ENCODE results near the gene ELP1.
"Not testable (repeated sequence)": the region's sequence is repeated elsewhere in the genome, so short reads cannot be mapped to it uniquely, and the experiment has no call there.

The ELP1 gene

DNA sequence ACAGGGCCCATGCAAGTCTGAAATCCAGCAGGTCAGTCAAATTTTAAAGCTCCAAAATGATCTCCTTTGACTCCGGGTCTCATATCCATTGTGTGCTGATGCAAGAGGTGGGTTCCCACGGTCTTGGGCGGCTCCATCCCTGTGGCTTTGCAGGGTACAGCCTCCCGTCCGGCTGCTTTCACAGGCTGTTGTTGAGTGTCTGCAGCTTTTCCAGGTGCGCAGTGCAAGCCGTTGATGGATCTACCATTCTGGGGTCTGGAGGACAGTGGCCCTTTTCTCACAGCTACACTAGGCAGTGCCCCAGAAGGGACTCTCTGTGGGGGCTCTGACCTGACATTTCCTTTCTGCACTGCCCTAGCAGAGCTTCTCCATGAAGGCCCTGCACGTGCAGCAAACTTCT, 85.6 kb downstream of the ELP1 start:
- DNase-seq = not testable (repeated sequence)

- DNase-seq = peak; percentile 37
Measured at GRCh38 chr9:108845947-108846346, 88.0 kb downstream of the ELP1 start.

- DNase-seq = no peak
Measured at GRCh38 chr9:108845507-108845906, 88.4 kb downstream of the ELP1 start.

- no peak for DNase-seq
Measured at GRCh38 chr9:108844856-108845255, 89.1 kb downstream of the ELP1 start.

DNA sequence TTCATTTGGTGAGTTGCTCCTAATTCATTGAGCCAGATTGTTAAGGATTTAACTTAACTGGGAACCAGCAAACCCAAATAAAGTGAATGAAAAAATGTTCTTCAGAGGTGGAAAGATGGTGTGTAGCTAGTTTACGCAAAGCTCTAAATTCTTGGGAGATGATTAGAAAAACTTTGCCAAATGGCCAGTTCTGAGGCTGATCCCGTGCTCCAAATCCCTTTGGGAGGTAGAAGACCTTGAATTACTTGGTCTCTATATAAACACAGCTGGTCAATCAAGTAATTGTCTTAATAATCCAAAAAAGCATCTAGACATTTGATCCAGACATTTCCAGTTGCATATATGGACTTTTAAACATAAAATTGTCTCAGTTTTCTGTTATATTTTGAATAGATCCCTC, 89.5 kb downstream of the ELP1 start:
- DNase-seq = no peak

DNA sequence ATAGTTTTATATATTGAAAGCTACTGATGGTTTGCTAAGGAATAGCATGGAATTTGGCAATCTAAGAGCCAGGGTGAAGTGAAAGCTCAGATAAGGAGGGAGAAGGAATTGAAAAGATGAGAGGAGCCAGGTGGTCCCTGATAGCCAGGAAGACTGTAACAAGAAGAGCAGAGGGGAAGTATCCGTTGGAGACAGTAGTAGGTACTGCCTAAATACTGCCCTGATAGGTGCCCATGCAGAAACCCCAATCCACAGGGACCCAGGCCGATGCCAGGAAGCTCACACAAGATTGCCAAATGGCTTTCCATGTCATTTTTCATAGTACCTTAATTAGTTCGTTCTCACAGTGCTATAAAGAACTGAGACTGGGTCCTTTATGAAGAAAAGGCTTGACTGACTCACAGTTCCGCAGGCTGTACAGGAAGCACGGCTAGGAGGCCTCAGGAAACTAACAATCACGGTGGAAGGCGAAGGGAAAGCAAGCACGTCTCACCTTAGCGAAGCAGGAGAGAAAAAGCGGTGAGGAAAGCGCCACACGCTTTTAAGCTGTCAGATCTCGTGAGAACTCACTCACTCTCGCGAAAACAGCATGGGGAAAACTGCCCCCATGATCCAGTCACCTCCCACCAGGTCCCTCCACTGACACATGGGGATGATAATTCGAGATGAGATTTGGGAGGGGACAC, 91.2 kb downstream of the ELP1 start:
- no peak for DNase-seq

- DNase-seq = not testable (repeated sequence)
Measured at GRCh38 chr9:108839561-108839960, 94.4 kb downstream of the ELP1 start.

DNA sequence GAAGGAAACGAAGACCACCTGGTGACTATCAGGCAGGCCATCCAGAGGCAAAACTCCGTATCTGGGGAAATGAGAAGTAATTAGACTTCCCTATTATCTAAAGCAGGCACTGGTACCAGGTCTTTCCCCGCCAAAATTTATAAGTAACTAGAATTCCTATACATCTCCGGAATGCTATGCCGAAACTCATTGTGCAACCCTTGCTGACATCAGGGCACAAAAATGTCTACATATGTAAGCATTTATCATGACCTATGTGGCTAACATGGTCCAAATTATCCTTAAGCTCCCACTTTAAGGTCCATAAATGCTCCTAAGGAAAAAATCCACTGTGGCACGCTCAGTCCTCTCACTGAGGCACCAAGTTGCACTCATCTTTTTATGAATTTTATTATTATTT, 95.9 kb downstream of the ELP1 start:
- no peak for DNase-seq

DNA sequence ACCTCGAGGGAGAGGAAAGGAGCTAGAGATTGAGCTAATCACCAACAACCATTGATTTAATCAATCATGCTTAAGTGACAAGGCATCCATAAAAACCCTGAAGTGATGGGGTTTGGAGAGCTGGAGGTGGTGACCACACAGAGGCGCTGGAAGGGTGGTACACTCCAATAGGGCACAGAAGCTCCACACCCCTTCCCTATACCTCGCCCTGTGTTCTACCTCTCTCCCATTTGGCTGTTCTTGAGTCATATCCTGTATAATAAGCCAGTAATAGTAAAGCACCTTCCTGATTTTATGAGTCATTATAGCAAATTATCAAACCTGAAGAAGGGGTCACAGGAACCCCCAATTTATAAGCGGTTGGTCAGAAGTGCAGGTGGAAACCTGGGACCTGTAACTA, 96.4 kb downstream of the ELP1 start:
- DNase-seq = no peak

DNA sequence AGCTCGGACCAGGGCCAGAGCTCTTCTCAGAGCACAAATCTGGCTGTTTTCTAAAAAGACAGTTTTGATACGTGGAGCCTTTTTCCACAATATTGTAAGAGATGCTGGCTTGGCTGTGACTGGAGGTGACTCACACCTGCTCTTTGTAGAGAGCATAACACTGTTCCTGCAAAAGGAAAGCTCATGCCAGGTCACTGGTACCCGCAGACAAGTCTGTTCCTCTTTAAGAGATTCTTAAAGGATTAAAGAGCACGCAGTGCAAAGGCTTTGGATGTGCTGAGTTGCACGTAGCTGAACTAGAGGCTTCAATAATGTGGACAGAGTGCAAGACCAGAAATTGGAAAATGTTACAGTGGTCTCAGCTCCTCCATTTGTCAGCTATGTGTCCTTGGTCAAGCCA, 97.1 kb downstream of the ELP1 start:
- no peak for DNase-seq

GRCh38 chr9:108836319-108836718, 97.6 kb downstream of the ELP1 start:
- no peak for DNase-seq

GRCh38 chr9:108835831-108836230, 98.1 kb downstream of the ELP1 start:
- DNase-seq = peak; percentile 66

DNA sequence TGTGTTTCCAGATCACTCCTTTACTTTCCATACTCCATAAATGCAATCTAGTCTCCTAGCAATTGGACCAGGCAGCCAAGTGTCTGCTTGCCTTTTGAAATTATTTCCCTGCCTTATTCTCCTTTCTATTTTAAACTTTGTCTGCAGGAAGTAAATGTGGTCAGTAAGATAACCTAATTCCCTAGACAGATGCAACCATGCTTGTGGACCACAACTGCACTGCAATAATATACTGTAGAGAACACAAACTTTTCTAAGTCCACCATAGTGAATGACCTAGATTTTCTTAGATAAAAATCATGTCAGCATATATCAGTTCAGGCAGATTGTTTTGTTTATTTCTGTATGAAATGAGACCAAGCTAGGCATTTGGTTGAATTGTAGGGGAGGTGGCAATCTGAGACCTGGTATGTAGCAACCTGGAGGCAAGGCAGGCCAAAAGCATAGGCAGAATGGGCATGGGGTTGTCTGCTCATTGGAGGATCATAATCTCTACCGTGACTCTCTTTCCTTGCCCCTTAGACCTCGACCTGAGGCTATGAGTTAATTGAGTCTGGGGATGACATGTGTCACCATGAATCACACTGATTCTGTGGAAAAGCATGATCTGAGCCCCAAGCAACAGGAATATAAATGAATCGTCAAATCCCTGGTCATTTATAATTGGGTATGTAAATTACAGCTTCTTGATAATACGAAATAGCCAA, 98.8 kb downstream of the ELP1 start:
- DNase-seq = peak; percentile 6

DNA sequence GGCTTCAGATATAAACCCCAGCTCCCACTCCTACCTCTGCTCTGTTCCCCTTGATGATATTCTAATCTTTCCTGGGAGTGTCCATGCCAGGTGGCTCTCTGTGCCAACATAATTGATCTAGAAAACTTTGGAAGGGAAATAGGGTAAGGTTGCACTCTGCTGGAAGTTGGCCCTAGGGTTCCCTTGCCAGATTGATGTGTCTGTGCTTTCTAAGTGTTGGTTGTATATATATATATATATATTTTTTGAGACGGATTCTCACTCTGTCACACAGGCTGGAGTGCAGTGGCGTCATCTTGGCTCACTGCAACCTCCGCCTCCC, 101.8 kb downstream of the ELP1 start:
- no peak for DNase-seq

DNA sequence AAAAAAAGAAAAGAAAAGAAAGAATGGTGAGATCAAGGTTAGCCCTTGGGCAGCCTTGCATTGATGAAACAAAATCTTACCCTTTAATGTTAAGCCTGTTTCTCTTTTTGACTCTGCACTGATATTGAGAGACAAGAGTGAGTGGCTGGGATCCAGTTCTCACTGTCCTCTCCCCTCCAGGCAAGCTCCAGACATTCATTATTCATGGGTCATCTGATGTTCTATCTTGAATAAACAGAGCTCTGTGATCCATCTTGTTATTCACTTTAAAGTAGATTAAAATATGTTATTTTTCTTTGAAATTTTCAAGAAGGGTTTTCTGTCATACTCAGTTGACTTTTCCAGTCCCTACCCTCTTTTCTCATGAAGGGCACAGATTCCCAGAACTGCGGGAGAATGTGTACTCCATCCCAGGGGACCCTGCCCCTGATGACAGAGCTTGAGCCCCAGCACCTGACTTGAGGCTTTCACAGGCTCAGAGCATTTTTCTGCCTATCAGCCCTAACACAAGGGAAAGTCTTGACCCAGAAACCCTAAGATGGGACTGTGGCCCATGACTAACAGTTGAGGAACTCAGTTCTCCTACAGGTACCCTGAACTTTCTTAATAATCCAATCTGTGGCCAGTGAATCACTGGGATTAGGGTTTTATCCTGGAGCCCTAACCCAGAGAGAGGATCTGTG, 102.3 kb downstream of the ELP1 start:
- no peak for DNase-seq

DNA sequence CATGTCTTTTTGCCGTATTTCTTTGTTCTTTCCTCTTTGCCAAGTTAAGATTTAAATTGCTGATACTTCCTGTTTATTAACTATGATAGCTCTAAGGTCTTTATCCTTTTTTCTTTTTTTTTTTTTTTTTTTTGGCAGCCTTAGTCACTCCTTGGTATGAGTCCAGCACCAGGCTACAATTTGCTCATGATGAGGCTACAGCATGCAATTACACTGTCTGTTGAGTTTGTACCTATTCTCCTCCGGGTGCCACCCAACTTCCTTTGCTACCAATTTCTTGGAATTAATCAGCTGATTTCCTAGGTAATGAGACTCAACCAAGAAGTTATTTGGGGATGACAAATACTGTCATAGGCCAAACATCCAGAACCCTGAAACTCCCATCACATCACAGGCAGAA, 103.7 kb downstream of the ELP1 start:
- DNase-seq = no peak

- no peak for DNase-seq
Measured at GRCh38 chr9:108823829-108824228, 110.1 kb downstream of the ELP1 start.
